Measurements from ENCODE around the gene LPXN. TPM values are rescaled to one million over a fixed set of nuclear protein-coding genes. Genes with fewer than 3 reads are reported as not detected.

The LPXN gene
- total and polyA plus RNA-seq, 10 of the 15 experiments (the other 5 are each of a cell fraction or from before 2014, with no cell fraction given), result 131 to 349 (median 201) TPM

GRCh38 chr11:58579192-58580129, 3.8 kb upstream of the LPXN start (continued):
- peak; percentile 93 for TF ChIP-seq ATF3 (IDR thresholded peaks at IDR 0.05; ENCODE audit: borderline replicate concordance, extremely low read depth, low read depth, low read length)
- no peak for TF ChIP-seq ZNF274 (IDR thresholded peaks at IDR 0.05; ENCODE audit: insufficient read depth, insufficient read length)
- no peak for TF ChIP-seq ZSCAN29 (IDR thresholded peaks at IDR 0.05)
- no peak for TF ChIP-seq JUND (IDR thresholded peaks at IDR 0.05; ENCODE audit: low read depth, low read length)
- peak; percentile 38; the same call in 1 of the 2 replicates for TF ChIP-seq GABPA (IDR thresholded peaks at IDR 0.05; ENCODE audit: low read depth)
- peak; percentile 67 for TF ChIP-seq HCFC1 (IDR thresholded peaks at IDR 0.05; ENCODE audit: low read length)
- TF ChIP-seq ZBTB4 (CRISPR knock-in tag; IDR thresholded peaks at IDR 0.05), result no peak
- no peak for TF ChIP-seq SUPT20H (IDR thresholded peaks at IDR 0.05; ENCODE audit: borderline replicate concordance, control insufficient read depth, low read depth, low read length)
- TF ChIP-seq SMARCA5 (IDR thresholded peaks at IDR 0.05), result peak; percentile 92
- peak; percentile 84 for TF ChIP-seq CREM (IDR thresholded peaks at IDR 0.05; ENCODE audit: low read depth)
- TF ChIP-seq MEF2B (IDR thresholded peaks at IDR 0.05; ENCODE audit: partially characterized antibody, poor library complexity, severe bottlenecking), result peak; percentile 69
- TF ChIP-seq IKZF1 (conservative IDR thresholded peaks at IDR 0.05), result peak; percentile 90
- TF ChIP-seq RCOR1 (conservative IDR thresholded peaks at IDR 0.05; ENCODE audit: low read depth, low read length), result 0 out of 2 replicates have a peak, but pooled peaks have one; percentile 22
- TF ChIP-seq PRDM15 (CRISPR knock-in tag; IDR thresholded peaks at IDR 0.05), result no peak
- TF ChIP-seq NR2F1 (conservative IDR thresholded peaks at IDR 0.05), result peak; percentile 58
- TF ChIP-seq SREBF1 (IDR thresholded peaks at IDR 0.05; ENCODE audit: low read length), result no peak
- TF ChIP-seq RUNX3 (IDR thresholded peaks at IDR 0.05; ENCODE audit: low read length), result peak; percentile 63
- TF ChIP-seq, protein P1, sequence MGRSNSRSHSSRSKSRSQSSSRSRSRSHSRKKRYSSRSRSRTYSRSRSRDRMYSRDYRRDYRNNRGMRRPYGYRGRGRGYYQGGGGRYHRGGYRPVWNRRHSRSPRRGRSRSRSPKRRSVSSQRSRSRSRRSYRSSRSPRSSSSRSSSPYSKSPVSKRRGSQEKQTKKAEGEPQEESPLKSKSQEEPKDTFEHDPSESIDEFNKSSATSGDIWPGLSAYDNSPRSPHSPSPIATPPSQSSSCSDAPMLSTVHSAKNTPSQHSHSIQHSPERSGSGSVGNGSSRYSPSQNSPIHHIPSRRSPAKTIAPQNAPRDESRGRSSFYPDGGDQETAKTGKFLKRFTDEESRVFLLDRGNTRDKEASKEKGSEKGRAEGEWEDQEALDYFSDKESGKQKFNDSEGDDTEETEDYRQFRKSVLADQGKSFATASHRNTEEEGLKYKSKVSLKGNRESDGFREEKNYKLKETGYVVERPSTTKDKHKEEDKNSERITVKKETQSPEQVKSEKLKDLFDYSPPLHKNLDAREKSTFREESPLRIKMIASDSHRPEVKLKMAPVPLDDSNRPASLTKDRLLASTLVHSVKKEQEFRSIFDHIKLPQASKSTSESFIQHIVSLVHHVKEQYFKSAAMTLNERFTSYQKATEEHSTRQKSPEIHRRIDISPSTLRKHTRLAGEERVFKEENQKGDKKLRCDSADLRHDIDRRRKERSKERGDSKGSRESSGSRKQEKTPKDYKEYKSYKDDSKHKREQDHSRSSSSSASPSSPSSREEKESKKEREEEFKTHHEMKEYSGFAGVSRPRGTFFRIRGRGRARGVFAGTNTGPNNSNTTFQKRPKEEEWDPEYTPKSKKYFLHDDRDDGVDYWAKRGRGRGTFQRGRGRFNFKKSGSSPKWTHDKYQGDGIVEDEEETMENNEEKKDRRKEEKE (IDR thresholded peaks at IDR 0.05), result no peak

All from GM12878 (cell line).